HepG2 (cell line): ENCODE data around the gene TBC1D14. TPM values are rescaled to one million over a fixed set of nuclear protein-coding genes. Genes with fewer than 3 reads are reported as not detected.

Experiments used
- AGO2 ChIP-seq: fragments of 200-400 bp; formaldehyde crosslinking; optimal IDR thresholded peaks from 2 replicates; pipeline ENCODE3; 2017; ENCODE audit warnings: mild to moderate bottlenecking, low read depth, low read length, moderate library complexity
- EED ChIP-seq: sonication (generic); formaldehyde crosslinking; IDR thresholded peaks from 2 replicates; pipeline ENCODE4 v1.5.0; 2020; ENCODE audit warnings: mild to moderate bottlenecking, missing genetic modification reagents
- FOXC1 ChIP-seq: sonication (generic); formaldehyde crosslinking; IDR thresholded peaks from 2 replicates; pipeline ENCODE4 v1.8.0; 2022; ENCODE audit warnings: mild to moderate bottlenecking, missing genetic modification reagents, borderline replicate concordance
- KDM5B ChIP-seq: sonication (generic); formaldehyde crosslinking; IDR thresholded peaks from 2 replicates; pipeline ENCODE4 v1.4.0; 2020; ENCODE audit warnings: missing genetic modification reagents, mild to moderate bottlenecking, borderline replicate concordance
- SATB2 ChIP-seq: sonication (generic); formaldehyde crosslinking; IDR thresholded peaks from 2 replicates; pipeline ENCODE4 v1.5.0; 2020; ENCODE audit warnings: missing genetic modification reagents
- SMAD3 ChIP-seq: sonication (generic); formaldehyde crosslinking; IDR thresholded peaks from 2 replicates; pipeline ENCODE4 v1.4.0; 2020; ENCODE audit warnings: missing genetic modification reagents
- ZBTB1 ChIP-seq: sonication (generic); formaldehyde crosslinking; IDR thresholded peaks from 2 replicates; pipeline ENCODE4 v1.4.0; 2020; ENCODE audit warnings: missing genetic modification reagents, borderline replicate concordance
- ZNF30 ChIP-seq: sonication (generic); formaldehyde crosslinking; IDR thresholded peaks from 2 replicates; pipeline ENCODE4 v1.5.0; 2020; ENCODE audit warnings: mild to moderate bottlenecking, missing genetic modification reagents
- ZNF441 ChIP-seq: sonication (generic); formaldehyde crosslinking; IDR thresholded peaks from 2 replicates; pipeline ENCODE4 v1.7.0; 2021; ENCODE audit warnings: missing genetic modification reagents, borderline replicate concordance
- ZNF451 ChIP-seq: sonication (generic); formaldehyde crosslinking; IDR thresholded peaks from 2 replicates; pipeline ENCODE4 v1.5.0; 2020; ENCODE audit warnings: mild to moderate bottlenecking, missing genetic modification reagents
- ZNF460 ChIP-seq: sonication (generic); formaldehyde crosslinking; IDR thresholded peaks from 2 replicates; pipeline ENCODE4 v1.5.1; 2020; ENCODE audit warnings: missing genetic modification reagents, mild to moderate bottlenecking, borderline replicate concordance
- ZNF530 ChIP-seq: sonication (generic); formaldehyde crosslinking; IDR thresholded peaks from 2 replicates; pipeline ENCODE4 v1.5.0; 2020; ENCODE audit warnings: low read depth, mild to moderate bottlenecking, missing genetic modification reagents
- ZNF569 ChIP-seq: sonication (generic); formaldehyde crosslinking; IDR thresholded peaks from 2 replicates; pipeline ENCODE4 v1.5.0; 2020; ENCODE audit warnings: mild to moderate bottlenecking, missing genetic modification reagents, moderate library complexity, borderline replicate concordance
- polyA plus RNA-seq, 8 experiments: library from polyadenylated mRNA; depleted of rRNA in 3 of 8; stranded (reverse) in 7 of 8; unstranded in 1 of 8; fragments of >200 nt; fragmentation: Illumina TruSeq in 4 of 8; extraction: Trizol in 4 of 8; gene quantifications; 2 replicates each; pipeline versions ENCODE4 v1.2.1 to v1.2.3, GENCODE V29; 2011 to 2016; ENCODE audit warnings: low read depth in 4 of 8, missing spikeins in 1 of 8, mixed read lengths in 1 of 8; ENCODE audit not compliant: insufficient read depth in 1 of 8
- total RNA-seq, 5 experiments: library from RNA; depleted of rRNA; stranded (reverse); fragments of >200 nt; fragmentation: Illumina TruSeq; extraction: Trizol; gene quantifications; 2 replicates each; pipeline ENCODE4 v1.2.3, GENCODE V29; 2016; ENCODE audit warnings: low read depth in 1 of 5
- TF ChIP-seq, protein P1 (sequence below): sonication (generic); formaldehyde crosslinking; conservative IDR thresholded peaks from 2 replicates; pipeline ENCODE4 v1.4.0; 2020; ENCODE audit warnings: mild to moderate bottlenecking, missing genetic modification reagents, moderate library complexity
- TF ChIP-seq, protein P2 (sequence below): sonication (generic); formaldehyde crosslinking; IDR thresholded peaks from 2 replicates; pipeline ENCODE4 v1.8.0; 2022; ENCODE audit warnings: missing genetic modification reagents, mild to moderate bottlenecking, moderate library complexity, borderline replicate concordance
- TF ChIP-seq, protein P3 (sequence below): sonication (generic); formaldehyde crosslinking; IDR thresholded peaks from 2 replicates; pipeline ENCODE4 v1.4.0; 2020; ENCODE audit warnings: missing genetic modification reagents
- TF ChIP-seq, protein P4 (sequence below): sonication (generic); formaldehyde crosslinking; IDR thresholded peaks from 2 replicates; pipeline ENCODE4 v1.9.0; 2022; ENCODE audit warnings: missing genetic modification reagents, mild to moderate bottlenecking, borderline replicate concordance

The TBC1D14 gene
- total and polyA plus RNA-seq, 2 of the 13 experiments (the other 11 are each of a cell fraction or from before 2014, with no cell fraction given): 29.5 to 46.5 TPM

DNA sequence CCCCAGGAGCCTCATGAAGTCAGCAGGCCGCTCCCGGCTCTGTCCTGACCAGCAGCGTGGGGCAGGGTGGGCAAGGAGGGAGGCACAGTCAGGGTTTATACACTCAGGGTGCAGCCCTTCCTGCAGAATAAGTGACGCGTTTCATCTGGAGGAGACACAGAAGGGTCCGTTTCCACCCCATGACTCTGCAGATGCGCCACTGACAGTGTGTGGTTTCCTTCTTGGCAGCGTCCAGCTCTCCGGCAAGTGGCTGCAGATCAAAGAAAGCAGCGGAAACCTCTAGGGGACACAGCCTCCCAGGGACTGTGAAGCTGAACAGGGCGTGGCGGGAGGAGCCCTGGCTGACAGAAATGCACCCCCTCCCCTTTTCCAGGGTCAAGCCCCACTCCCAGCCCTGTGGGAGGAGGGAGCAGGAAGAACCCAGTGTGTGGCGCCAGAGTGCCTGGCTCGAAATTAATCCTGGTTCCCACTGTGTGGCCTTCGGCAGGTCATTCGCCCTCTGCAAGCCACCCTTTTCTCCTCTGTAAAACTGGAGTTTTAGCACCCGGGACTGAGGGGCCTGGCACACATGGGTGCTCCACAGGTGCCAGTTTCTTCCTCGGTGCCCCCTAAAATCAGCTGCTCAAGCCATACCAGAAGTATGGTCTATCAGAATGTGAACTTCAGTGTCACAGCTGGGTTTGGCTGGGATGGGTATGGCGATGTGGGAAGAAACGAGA is 17.3 kb upstream of the TBC1D14 start (continued):
- TF ChIP-seq, protein P1, sequence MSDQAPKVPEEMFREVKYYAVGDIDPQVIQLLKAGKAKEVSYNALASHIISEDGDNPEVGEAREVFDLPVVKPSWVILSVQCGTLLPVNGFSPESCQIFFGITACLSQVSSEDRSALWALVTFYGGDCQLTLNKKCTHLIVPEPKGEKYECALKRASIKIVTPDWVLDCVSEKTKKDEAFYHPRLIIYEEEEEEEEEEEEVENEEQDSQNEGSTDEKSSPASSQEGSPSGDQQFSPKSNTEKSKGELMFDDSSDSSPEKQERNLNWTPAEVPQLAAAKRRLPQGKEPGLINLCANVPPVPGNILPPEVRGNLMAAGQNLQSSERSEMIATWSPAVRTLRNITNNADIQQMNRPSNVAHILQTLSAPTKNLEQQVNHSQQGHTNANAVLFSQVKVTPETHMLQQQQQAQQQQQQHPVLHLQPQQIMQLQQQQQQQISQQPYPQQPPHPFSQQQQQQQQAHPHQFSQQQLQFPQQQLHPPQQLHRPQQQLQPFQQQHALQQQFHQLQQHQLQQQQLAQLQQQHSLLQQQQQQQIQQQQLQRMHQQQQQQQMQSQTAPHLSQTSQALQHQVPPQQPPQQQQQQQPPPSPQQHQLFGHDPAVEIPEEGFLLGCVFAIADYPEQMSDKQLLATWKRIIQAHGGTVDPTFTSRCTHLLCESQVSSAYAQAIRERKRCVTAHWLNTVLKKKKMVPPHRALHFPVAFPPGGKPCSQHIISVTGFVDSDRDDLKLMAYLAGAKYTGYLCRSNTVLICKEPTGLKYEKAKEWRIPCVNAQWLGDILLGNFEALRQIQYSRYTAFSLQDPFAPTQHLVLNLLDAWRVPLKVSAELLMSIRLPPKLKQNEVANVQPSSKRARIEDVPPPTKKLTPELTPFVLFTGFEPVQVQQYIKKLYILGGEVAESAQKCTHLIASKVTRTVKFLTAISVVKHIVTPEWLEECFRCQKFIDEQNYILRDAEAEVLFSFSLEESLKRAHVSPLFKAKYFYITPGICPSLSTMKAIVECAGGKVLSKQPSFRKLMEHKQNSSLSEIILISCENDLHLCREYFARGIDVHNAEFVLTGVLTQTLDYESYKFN: peak; percentile 72
- no peak for TF ChIP-seq ZBTB1 (CRISPR knock-in tag)
- TF ChIP-seq ZNF30: no peak
- TF ChIP-seq, protein P2, sequence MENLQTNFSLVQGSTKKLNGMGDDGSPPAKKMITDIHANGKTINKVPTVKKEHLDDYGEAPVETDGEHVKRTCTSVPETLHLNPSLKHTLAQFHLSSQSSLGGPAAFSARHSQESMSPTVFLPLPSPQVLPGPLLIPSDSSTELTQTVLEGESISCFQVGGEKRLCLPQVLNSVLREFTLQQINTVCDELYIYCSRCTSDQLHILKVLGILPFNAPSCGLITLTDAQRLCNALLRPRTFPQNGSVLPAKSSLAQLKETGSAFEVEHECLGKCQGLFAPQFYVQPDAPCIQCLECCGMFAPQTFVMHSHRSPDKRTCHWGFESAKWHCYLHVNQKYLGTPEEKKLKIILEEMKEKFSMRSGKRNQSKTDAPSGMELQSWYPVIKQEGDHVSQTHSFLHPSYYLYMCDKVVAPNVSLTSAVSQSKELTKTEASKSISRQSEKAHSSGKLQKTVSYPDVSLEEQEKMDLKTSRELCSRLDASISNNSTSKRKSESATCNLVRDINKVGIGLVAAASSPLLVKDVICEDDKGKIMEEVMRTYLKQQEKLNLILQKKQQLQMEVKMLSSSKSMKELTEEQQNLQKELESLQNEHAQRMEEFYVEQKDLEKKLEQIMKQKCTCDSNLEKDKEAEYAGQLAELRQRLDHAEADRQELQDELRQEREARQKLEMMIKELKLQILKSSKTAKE (CRISPR knock-in tag): peak; percentile 59; the same call in 1 of the 2 replicates
- no peak for TF ChIP-seq ZNF530 (CRISPR knock-in tag)
- TF ChIP-seq ZNF460 (CRISPR knock-in tag): no peak
- TF ChIP-seq ZNF441: peak; percentile 53; the same call in 1 of the 2 replicates
- TF ChIP-seq FOXC1 (CRISPR knock-in tag): no peak
- no peak for TF ChIP-seq EED (CRISPR knock-in tag)
- TF ChIP-seq, protein P3, sequence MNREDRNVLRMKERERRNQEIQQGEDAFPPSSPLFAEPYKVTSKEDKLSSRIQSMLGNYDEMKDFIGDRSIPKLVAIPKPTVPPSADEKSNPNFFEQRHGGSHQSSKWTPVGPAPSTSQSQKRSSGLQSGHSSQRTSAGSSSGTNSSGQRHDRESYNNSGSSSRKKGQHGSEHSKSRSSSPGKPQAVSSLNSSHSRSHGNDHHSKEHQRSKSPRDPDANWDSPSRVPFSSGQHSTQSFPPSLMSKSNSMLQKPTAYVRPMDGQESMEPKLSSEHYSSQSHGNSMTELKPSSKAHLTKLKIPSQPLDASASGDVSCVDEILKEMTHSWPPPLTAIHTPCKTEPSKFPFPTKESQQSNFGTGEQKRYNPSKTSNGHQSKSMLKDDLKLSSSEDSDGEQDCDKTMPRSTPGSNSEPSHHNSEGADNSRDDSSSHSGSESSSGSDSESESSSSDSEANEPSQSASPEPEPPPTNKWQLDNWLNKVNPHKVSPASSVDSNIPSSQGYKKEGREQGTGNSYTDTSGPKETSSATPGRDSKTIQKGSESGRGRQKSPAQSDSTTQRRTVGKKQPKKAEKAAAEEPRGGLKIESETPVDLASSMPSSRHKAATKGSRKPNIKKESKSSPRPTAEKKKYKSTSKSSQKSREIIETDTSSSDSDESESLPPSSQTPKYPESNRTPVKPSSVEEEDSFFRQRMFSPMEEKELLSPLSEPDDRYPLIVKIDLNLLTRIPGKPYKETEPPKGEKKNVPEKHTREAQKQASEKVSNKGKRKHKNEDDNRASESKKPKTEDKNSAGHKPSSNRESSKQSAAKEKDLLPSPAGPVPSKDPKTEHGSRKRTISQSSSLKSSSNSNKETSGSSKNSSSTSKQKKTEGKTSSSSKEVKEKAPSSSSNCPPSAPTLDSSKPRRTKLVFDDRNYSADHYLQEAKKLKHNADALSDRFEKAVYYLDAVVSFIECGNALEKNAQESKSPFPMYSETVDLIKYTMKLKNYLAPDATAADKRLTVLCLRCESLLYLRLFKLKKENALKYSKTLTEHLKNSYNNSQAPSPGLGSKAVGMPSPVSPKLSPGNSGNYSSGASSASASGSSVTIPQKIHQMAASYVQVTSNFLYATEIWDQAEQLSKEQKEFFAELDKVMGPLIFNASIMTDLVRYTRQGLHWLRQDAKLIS (CRISPR knock-in tag): 0 out of 2 replicates have a peak, but pooled peaks have one; percentile 30
- peak; percentile 69 for TF ChIP-seq AGO2
- peak; percentile 83; the same call in 1 of the 2 replicates for TF ChIP-seq ZNF451 (CRISPR knock-in tag)
- TF ChIP-seq KDM5B (CRISPR knock-in tag): peak; percentile 20
- TF ChIP-seq, protein P4, sequence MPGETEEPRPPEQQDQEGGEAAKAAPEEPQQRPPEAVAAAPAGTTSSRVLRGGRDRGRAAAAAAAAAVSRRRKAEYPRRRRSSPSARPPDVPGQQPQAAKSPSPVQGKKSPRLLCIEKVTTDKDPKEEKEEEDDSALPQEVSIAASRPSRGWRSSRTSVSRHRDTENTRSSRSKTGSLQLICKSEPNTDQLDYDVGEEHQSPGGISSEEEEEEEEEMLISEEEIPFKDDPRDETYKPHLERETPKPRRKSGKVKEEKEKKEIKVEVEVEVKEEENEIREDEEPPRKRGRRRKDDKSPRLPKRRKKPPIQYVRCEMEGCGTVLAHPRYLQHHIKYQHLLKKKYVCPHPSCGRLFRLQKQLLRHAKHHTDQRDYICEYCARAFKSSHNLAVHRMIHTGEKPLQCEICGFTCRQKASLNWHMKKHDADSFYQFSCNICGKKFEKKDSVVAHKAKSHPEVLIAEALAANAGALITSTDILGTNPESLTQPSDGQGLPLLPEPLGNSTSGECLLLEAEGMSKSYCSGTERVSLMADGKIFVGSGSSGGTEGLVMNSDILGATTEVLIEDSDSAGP: peak; percentile 71; the same call in 1 of the 2 replicates
- TF ChIP-seq SATB2 (CRISPR knock-in tag): no peak
- peak; percentile 22 for TF ChIP-seq SMAD3
- TF ChIP-seq ZNF569 (CRISPR knock-in tag): no peak
